Measurements from ENCODE around the gene FZD4. TPM values are rescaled to one million over a fixed set of nuclear protein-coding genes. Genes with fewer than 3 reads are reported as not detected.

FZD4 gene
- total RNA-seq, 2 experiments from 2014 or later = 0.17 TPM; not detected in 1

GRCh38 chr11:86896441-86896841 lies 58.8 kb downstream of the FZD4 start:
- DNase-seq (ENCODE audit: low spot score) = no peak
- ChIA-PET CTCF (ENCODE audit: unreplicated experiment) (no interaction called here), POLR2A (no interaction called here)
- no TSS peak for BruUV-seq (replicated peaks)
- no peaks in the 10 kb centered on the region for H3K36me3 ChIP-seq (ENCODE audit: insufficient read depth, low read length)
- no peaks in the 10 kb centered on the region for H3K9me2 ChIP-seq (ENCODE audit: insufficient read depth, low read length)
- H4K20me1 ChIP-seq (ENCODE audit: insufficient read depth, low read length) = no peaks in the 10 kb centered on the region
- no peaks in the 10 kb centered on the region for H3K79me2 ChIP-seq (ENCODE audit: insufficient read depth, low read depth, low read length)
- no peak overlapping the region for H3K4me3 ChIP-seq (ENCODE audit: low read depth, low read length, poor library complexity, severe bottlenecking)
- intact Hi-C loops (cut with micrococcal nuclease; ENCODE audit: unreplicated experiment) = no loop called here
- no peaks in the 10 kb centered on the region for H3K9me3 ChIP-seq (ENCODE audit: low read length)
- no peak overlapping the region for H3K4me2 ChIP-seq (ENCODE audit: low read length)
- H3K4me1 ChIP-seq (ENCODE audit: insufficient read depth, low read length, poor library complexity, severe bottlenecking) = no peaks in the 10 kb centered on the region
- no peak for TF ChIP-seq EZH2phosphoT487 (IDR thresholded peaks at IDR 0.05; ENCODE audit: borderline replicate concordance, low read depth, low read length)
- TF ChIP-seq, protein P1, sequence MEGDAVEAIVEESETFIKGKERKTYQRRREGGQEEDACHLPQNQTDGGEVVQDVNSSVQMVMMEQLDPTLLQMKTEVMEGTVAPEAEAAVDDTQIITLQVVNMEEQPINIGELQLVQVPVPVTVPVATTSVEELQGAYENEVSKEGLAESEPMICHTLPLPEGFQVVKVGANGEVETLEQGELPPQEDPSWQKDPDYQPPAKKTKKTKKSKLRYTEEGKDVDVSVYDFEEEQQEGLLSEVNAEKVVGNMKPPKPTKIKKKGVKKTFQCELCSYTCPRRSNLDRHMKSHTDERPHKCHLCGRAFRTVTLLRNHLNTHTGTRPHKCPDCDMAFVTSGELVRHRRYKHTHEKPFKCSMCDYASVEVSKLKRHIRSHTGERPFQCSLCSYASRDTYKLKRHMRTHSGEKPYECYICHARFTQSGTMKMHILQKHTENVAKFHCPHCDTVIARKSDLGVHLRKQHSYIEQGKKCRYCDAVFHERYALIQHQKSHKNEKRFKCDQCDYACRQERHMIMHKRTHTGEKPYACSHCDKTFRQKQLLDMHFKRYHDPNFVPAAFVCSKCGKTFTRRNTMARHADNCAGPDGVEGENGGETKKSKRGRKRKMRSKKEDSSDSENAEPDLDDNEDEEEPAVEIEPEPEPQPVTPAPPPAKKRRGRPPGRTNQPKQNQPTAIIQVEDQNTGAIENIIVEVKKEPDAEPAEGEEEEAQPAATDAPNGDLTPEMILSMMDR (conservative IDR thresholded peaks at IDR 0.05; ENCODE audit: low read length) = no peak
- H2AFZ ChIP-seq (ENCODE audit: low read length) = no peak overlapping the region
- no peak overlapping the region for H3K27ac ChIP-seq (ENCODE audit: low read depth, low read length, poor library complexity, severe bottlenecking)

Other genes starting within 250 kb of the FZD4 start
- gene PRSS23, start 154.9 kb downstream of the FZD4 start, total RNA-seq (2014; rRNA removed; shearing (Covaris generic)) = not detected in 2 replicates
- not detected in 2 replicates for gene PRSS23, start 154.9 kb downstream of the FZD4 start, total RNA-seq (2022)
- 9.4 and 14.5 TPM in 2 replicates for gene TMEM135, start 82.5 kb upstream of the FZD4 start, total RNA-seq (2014; rRNA removed; shearing (Covaris generic))
- 48.2 and 56.4 TPM in 2 replicates for gene TMEM135, start 82.5 kb upstream of the FZD4 start, total RNA-seq (2022)

Data from OCI-LY7 (cell line).